Type B pancreatic cell (in vitro differentiated cells): ENCODE results near the gene TRRAP. TPM values are rescaled to one million over a fixed set of nuclear protein-coding genes. Genes with fewer than 3 reads are reported as not detected.

Source experiments
- DNase-seq: peaks from one replicate; pipeline ENCODE4 v3.0.0; 2021; ENCODE audit warnings: mixed read lengths; ENCODE audit not compliant: unreplicated experiment; ENCODE audit errors: extremely low spot score
- H3K27ac Mint-ChIP-seq: 2 replicates; pipeline ENCODE4 v1.8.0; 2021; ENCODE audit warnings: mild to moderate bottlenecking, mixed read lengths
- H3K27me3 Mint-ChIP-seq: 2 replicates; pipeline ENCODE4 v1.8.0; 2021; ENCODE audit warnings: mixed read lengths
- H3K36me3 Mint-ChIP-seq: 2 replicates; pipeline ENCODE4 v1.8.0; 2021; ENCODE audit warnings: mixed read lengths
- H3K4me1 Mint-ChIP-seq: one replicate; pipeline ENCODE4 v1.8.0; 2021; ENCODE audit warnings: mixed read lengths; ENCODE audit not compliant: unreplicated experiment
- H3K4me3 Mint-ChIP-seq: 2 replicates; pipeline ENCODE4 v1.8.0; 2021; ENCODE audit warnings: mild to moderate bottlenecking, mixed read lengths
- H3K9me3 Mint-ChIP-seq: 2 replicates; pipeline ENCODE4 v1.8.0; 2021; ENCODE audit warnings: mixed read lengths
- total RNA-seq: library from RNA; stranded (reverse); gene quantifications from 2 replicates; pipeline ENCODE4 v1.2.1, GENCODE V29; 2021; ENCODE audit warnings: low replicate concordance
- TF ChIP-seq, protein P1 (sequence below): fragments of 200-600 bp; sonication (generic); conservative IDR thresholded peaks from 2 replicates; pipeline ENCODE4 v1.5.0; 2021; ENCODE audit warnings: antibody characterized with exemption, mild to moderate bottlenecking

The TRRAP gene
- total RNA-seq, 1 donor from 2014 or later: 65.7 TPM

DNA sequence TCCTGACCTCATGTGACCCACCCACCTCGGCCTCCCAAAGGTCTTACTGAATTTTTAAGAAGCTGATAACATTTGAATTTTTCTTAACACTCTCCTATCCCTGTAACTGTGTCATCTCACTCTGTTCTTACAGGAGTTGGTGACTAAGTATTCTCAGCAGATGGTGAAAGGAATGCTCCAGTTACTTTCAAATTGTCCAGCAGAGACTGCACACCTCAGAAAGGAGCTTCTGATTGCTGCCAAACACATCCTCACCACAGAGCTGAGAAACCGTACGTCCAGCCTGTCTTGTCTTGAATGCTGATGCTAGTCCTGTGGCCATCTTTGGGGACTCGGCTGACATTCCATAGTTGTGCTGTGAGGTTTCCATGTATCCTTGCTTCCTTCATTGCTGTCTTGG is 24.9 kb downstream of the TRRAP start:
- Mint-ChIP-seq H3K4me3 (no peak overlapping the region), H3K36me3 (peaks cover 36% of the 10 kb centered on the region), H3K27ac (no peak overlapping the region), H3K4me1 (no peaks in the 10 kb centered on the region), H3K27me3 (no peaks in the 10 kb centered on the region), H3K9me3 (no peaks in the 10 kb centered on the region)
- TF ChIP-seq, protein P1, sequence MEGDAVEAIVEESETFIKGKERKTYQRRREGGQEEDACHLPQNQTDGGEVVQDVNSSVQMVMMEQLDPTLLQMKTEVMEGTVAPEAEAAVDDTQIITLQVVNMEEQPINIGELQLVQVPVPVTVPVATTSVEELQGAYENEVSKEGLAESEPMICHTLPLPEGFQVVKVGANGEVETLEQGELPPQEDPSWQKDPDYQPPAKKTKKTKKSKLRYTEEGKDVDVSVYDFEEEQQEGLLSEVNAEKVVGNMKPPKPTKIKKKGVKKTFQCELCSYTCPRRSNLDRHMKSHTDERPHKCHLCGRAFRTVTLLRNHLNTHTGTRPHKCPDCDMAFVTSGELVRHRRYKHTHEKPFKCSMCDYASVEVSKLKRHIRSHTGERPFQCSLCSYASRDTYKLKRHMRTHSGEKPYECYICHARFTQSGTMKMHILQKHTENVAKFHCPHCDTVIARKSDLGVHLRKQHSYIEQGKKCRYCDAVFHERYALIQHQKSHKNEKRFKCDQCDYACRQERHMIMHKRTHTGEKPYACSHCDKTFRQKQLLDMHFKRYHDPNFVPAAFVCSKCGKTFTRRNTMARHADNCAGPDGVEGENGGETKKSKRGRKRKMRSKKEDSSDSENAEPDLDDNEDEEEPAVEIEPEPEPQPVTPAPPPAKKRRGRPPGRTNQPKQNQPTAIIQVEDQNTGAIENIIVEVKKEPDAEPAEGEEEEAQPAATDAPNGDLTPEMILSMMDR: no peak
- DNase-seq: no peak

DNA sequence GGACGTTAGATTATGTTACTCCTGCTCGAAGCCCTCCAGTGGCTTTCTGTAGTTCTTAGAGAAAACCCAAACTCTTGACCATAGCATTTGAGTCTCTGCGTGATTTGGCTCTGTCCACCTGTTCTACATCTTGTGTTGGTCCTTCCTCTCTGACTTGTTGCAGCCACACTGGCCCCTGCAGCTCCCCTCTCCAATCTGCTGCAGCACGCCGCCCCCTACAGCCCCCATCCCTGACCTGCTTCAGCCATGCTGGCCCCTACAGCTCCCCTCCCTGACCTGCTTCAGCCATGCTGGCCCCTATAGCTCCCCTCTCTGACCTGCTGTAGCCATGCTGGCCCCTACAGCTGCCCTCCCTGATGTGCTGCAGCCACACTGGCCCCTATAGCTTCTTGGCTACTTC is 29.2 kb downstream of the TRRAP start:
- Mint-ChIP-seq H3K9me3 (no peaks in the 10 kb centered on the region), H3K27me3 (no peaks in the 10 kb centered on the region), H3K4me1 (no peaks in the 10 kb centered on the region), H3K36me3 (peaks cover 31% of the 10 kb centered on the region), H3K27ac (no peak overlapping the region), H3K4me3 (no peak overlapping the region)
- TF ChIP-seq, protein P1: no peak
- no peak for DNase-seq

- H3K27ac Mint-ChIP-seq: no peak overlapping the region
- H3K27me3 Mint-ChIP-seq: no peaks in the 10 kb centered on the region
- TF ChIP-seq, protein P1: no peak
- H3K4me3 Mint-ChIP-seq: no peak overlapping the region
- no peaks in the 10 kb centered on the region for H3K9me3 Mint-ChIP-seq
- DNase-seq: no peak
- no peaks in the 10 kb centered on the region for H3K4me1 Mint-ChIP-seq
- peaks cover 32% of the 10 kb centered on the region for H3K36me3 Mint-ChIP-seq
Observed at GRCh38 chr7:98908585-98908984, 30.3 kb downstream of the TRRAP start.

- Mint-ChIP-seq H3K36me3 (peaks cover 31% of the 10 kb centered on the region), H3K4me1 (no peaks in the 10 kb centered on the region), H3K4me3 (no peak overlapping the region), H3K27me3 (no peaks in the 10 kb centered on the region), H3K27ac (no peak overlapping the region), H3K9me3 (no peaks in the 10 kb centered on the region)
- DNase-seq: no peak
- TF ChIP-seq, protein P1: no peak
Observed at GRCh38 chr7:98909487-98909886, 31.2 kb downstream of the TRRAP start.

DNA sequence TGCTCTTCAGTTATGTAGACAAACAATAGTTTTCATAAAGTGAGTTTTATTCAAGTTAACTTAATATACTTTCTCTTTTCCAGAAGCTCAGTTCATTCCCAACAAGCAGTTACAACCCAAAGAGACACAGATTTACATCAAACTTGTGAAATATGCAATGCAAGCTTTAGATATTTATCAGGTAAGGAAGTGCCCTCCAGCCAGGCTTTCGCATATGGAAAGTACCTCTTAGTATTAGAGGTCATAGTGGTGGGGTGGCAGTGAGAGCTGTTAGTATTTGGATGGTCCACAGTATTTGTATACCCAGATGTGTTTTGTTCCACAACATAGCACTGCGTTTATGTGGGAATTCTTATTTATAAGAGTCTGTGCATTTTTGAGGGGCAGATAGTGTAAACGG is 32.1 kb downstream of the TRRAP start:
- peaks cover 21% of the 10 kb centered on the region for H3K36me3 Mint-ChIP-seq
- no peak overlapping the region for H3K4me3 Mint-ChIP-seq
- no peaks in the 10 kb centered on the region for H3K4me1 Mint-ChIP-seq
- H3K27ac Mint-ChIP-seq: no peak overlapping the region
- no peaks in the 10 kb centered on the region for H3K9me3 Mint-ChIP-seq
- TF ChIP-seq, protein P1: no peak
- H3K27me3 Mint-ChIP-seq: no peaks in the 10 kb centered on the region
- no peak for DNase-seq

DNA sequence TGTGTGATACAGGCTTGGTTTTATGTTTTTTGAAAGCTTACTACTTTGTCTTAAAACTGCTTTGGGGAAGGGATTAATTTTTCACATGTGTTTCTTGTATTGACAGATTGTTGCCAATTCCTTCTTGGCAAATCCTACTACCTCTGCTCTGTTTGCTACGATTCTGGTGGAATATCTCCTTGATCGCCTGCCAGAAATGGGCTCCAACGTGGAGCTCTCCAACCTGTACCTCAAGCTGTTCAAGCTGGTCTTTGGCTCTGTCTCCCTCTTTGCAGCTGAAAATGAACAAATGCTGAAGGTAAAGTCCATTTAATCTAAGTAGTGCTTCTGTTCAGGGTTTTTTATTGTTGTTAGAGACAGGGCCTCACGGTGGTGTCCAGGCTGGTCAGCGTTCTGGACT is 33.6 kb downstream of the TRRAP start:
- Mint-ChIP-seq H3K27ac (no peak overlapping the region), H3K4me3 (no peak overlapping the region), H3K27me3 (no peaks in the 10 kb centered on the region), H3K9me3 (no peaks in the 10 kb centered on the region), H3K36me3 (peaks cover 24% of the 10 kb centered on the region), H3K4me1 (no peaks in the 10 kb centered on the region)
- TF ChIP-seq, protein P1: no peak
- DNase-seq: no peak
